Mesenchymal stem cell (in vitro differentiated cells and primary cell): ENCODE results near the gene SEMA3D.

Source experiments
- DNase-seq: peaks from one replicate; pipeline ENCODE4 v3.0.0-alpha.2; 2013
- H2AFZ ChIP-seq: one replicate; pipeline ENCODE4 v1.6.1; 2013; ENCODE audit warnings: low read depth, mild to moderate bottlenecking, control low read depth, inconsistent platforms, low read length, moderate library complexity
- H2AK5ac ChIP-seq: 2 replicates; pipeline ENCODE4 v1.6.1; 2013; ENCODE audit warnings: low read length, moderate library complexity, mild to moderate bottlenecking, inconsistent platforms; ENCODE audit not compliant: severe bottlenecking
- H2BK120ac ChIP-seq: one replicate; pipeline ENCODE4 v1.6.1; 2013; ENCODE audit warnings: low read depth, mild to moderate bottlenecking, inconsistent platforms, low read length, moderate library complexity
- H2BK12ac ChIP-seq, 2 experiments: one replicate each; pipeline ENCODE4 v1.6.1; 2013; ENCODE audit warnings: inconsistent platforms in 2 of 2, low read length in 2 of 2, mild to moderate bottlenecking in 2 of 2, moderate library complexity in 2 of 2, control low read depth in 1 of 2
- H2BK15ac ChIP-seq: one replicate; pipeline ENCODE4 v1.6.1; 2013; ENCODE audit warnings: mild to moderate bottlenecking, low read depth, inconsistent platforms; ENCODE audit not compliant: poor library complexity, severe bottlenecking
- H2BK5ac ChIP-seq: 2 replicates; pipeline ENCODE4 v1.6.1; 2013; ENCODE audit warnings: low read depth, mild to moderate bottlenecking, low read length, control low read depth, inconsistent platforms; ENCODE audit not compliant: poor library complexity, severe bottlenecking
- H3K14ac ChIP-seq, 2 experiments: one replicate each; pipeline ENCODE4 v1.6.1; 2013; ENCODE audit warnings: inconsistent platforms in 2 of 2, low read length in 2 of 2, control low read depth in 1 of 2, mild to moderate bottlenecking in 1 of 2, moderate library complexity in 1 of 2
- H3K18ac ChIP-seq, 2 experiments: one replicate each; pipeline ENCODE4 v1.6.1; 2013; ENCODE audit warnings: inconsistent platforms in 2 of 2, low read length in 2 of 2, control low read depth in 1 of 2, low read depth in 1 of 2, mild to moderate bottlenecking in 1 of 2
- H3K23ac ChIP-seq, 2 experiments: one replicate each; pipeline ENCODE4 v1.6.1; 2013; ENCODE audit warnings: inconsistent platforms in 2 of 2, low read length in 2 of 2, mild to moderate bottlenecking in 2 of 2, moderate library complexity in 2 of 2, control low read depth in 1 of 2
- H3K27ac ChIP-seq: 2 replicates; pipeline ENCODE4 v1.5.1; 2013; ENCODE audit warnings: mild to moderate bottlenecking, moderate library complexity, low read length, control low read depth, inconsistent platforms; ENCODE audit not compliant: poor library complexity, severe bottlenecking
- H3K27me3 ChIP-seq, 2 experiments: 2 replicates each; pipeline versions ENCODE4 v1.6.1 to v1.7.0; 2013; ENCODE audit warnings: low read length in 2 of 2, mild to moderate bottlenecking in 2 of 2, moderate library complexity in 2 of 2, control low read depth in 1 of 2, inconsistent platforms in 1 of 2; ENCODE audit not compliant: control insufficient read depth in 1 of 2, insufficient read depth in 1 of 2
- H3K36me3 ChIP-seq, 2 experiments: 2 replicates each; pipeline versions ENCODE4 v1.6.1 to v1.7.0; 2013; ENCODE audit warnings: low read length in 2 of 2, control low read depth in 1 of 2, inconsistent platforms in 1 of 2, low read depth in 1 of 2, mild to moderate bottlenecking in 1 of 2; ENCODE audit not compliant: insufficient read depth in 2 of 2, control insufficient read depth in 1 of 2
- H3K4ac ChIP-seq, 2 experiments: one replicate each; pipeline ENCODE4 v1.6.1; 2013; ENCODE audit warnings: inconsistent platforms in 2 of 2, low read length in 2 of 2, mild to moderate bottlenecking in 2 of 2, moderate library complexity in 2 of 2, control low read depth in 1 of 2, low read depth in 1 of 2
- H3K4me1 ChIP-seq: 2 replicates; pipeline ENCODE4 v1.6.1; 2013; ENCODE audit warnings: low read depth, low read length, control low read depth; ENCODE audit not compliant: control insufficient read depth, insufficient read depth
- H3K4me2 ChIP-seq: 2 replicates; pipeline ENCODE4 v1.6.1; 2013; ENCODE audit warnings: low read length, mild to moderate bottlenecking, inconsistent platforms; ENCODE audit not compliant: poor library complexity, severe bottlenecking
- H3K4me3 ChIP-seq, 2 experiments: 2 replicates each; pipeline versions ENCODE4 v1.5.1 to v1.7.0; 2013; ENCODE audit warnings: low read length in 2 of 2, mild to moderate bottlenecking in 2 of 2, control low read depth in 1 of 2, low read depth in 1 of 2; ENCODE audit not compliant: insufficient read depth in 1 of 2
- H3K79me1 ChIP-seq: replicated peaks from 2 replicates; pipeline ENCODE4 v1.6.1; 2013; ENCODE audit warnings: mild to moderate bottlenecking, control low read depth, low read length, inconsistent platforms; ENCODE audit not compliant: poor library complexity, severe bottlenecking
- H3K9ac ChIP-seq: 2 replicates; pipeline ENCODE4 v1.7.0; 2013; ENCODE audit warnings: mild to moderate bottlenecking, low read length, moderate library complexity
- H3K9me3 ChIP-seq: 2 replicates; pipeline ENCODE4 v1.7.0; 2013; ENCODE audit warnings: mild to moderate bottlenecking, low read length; ENCODE audit not compliant: control insufficient read depth
- H4K8ac ChIP-seq: one replicate; pipeline ENCODE4 v1.6.1; 2013; ENCODE audit warnings: inconsistent platforms, mild to moderate bottlenecking, low read length, moderate library complexity
- H4K91ac ChIP-seq: one replicate; pipeline ENCODE4 v1.6.1; 2013; ENCODE audit warnings: mild to moderate bottlenecking, low read length, inconsistent platforms
- WGBS: methylation state at CpG from one replicate; pipeline ENCODE4 v1.1.7; 2013; ENCODE audit warnings: mixed read lengths; 5-methylcytosine and 5-hydroxymethylcytosine counted together

The SEMA3D gene

DNA sequence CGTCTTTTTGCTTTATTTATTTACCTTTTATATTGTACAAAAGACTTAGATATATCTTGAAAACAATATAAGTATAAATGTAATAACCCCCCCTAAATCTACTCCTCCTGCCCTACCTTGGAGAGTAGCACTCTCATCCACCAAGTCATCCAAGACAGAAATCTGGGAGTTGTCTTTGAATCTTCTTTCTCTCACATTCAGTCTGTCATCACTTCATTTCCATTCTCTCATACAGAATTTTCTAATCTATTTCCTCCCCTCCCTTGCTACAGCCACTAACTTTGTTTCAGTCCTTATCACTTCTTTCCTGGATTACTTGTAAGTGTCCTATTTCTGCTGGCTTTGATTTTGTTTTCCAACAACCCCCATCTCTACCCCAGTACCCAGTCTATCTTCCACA is 170.6 kb downstream of the SEMA3D start:
- Histone ChIP-seq H3K27me3 (no peaks in the 10 kb centered on the region), H2BK15ac (no peak overlapping the region)

DNA sequence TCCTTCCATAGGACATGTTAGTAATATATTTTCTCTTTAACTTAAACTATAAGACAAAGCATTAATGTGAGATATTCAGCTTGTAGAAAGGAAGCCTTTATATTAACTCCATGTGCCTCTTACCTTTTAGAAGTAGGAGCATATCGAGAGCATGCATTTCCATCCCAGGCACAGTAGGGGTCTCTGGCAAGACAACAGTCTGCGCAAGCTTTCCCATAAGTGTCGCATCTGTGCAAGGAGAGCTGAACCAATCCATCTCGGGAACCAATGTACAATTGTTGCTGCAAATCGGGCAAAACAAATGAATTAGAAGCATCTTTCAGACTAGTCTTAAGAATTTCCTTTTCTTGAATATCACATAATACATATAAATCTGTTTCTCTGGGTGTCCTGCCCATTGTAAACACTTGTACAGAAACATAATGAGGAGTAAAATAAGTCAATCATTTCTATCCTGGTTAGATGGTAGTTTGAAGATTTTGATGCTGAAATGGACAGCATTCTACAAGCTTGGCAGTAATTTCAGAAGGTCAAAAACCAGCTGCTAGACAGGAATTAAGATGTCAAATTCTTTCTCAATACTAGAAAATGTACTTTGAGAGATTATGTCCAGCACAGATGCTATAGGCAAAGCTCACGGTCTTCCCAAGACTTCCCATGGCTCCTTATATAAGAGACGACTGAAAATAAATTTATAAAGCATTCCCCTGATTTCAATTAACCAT is 171.8 kb downstream of the SEMA3D start:
- Histone ChIP-seq H3K18ac (peak overlapping the region in 1 of 2 experiments; percentile 48), H3K27ac (no peak overlapping the region), H3K14ac (no peak overlapping the region), H2AK5ac (no peak overlapping the region), H2BK120ac (no peak overlapping the region), H2AFZ (no peak overlapping the region), H4K8ac (no peak overlapping the region), H2BK5ac (no peak overlapping the region), H3K4ac (no peak overlapping the region), H3K4me2 (peak overlapping the region; percentile 3), H2BK12ac (no peak overlapping the region), H3K4me1 (no peaks in the 10 kb centered on the region), H2BK15ac (no peak overlapping the region), H3K9me3 (no peaks in the 10 kb centered on the region), H3K27me3 (no peaks in the 10 kb centered on the region), H3K9ac (no peak overlapping the region), H3K23ac (no peak overlapping the region), H3K4me3 (no peak overlapping the region), H4K91ac (no peak overlapping the region), H3K79me1 (no peaks in the 10 kb centered on the region), H3K36me3 (no peaks in the 10 kb centered on the region)
- WGBS, result 87% methylated on average over 6 of the region's 7 CpGs
- no peak for DNase-seq

More for the DNA sequence above, 170.6 kb downstream of the SEMA3D start:
- no peak overlapping the region for H4K8ac ChIP-seq
- H3K4me3 ChIP-seq, result no peak overlapping the region
- no peak overlapping the region for H3K23ac ChIP-seq
- no peaks in the 10 kb centered on the region for H3K36me3 ChIP-seq
- no peaks in the 10 kb centered on the region for H3K79me1 ChIP-seq
- H2AFZ ChIP-seq, result no peak overlapping the region
- H2AK5ac ChIP-seq, result no peak overlapping the region
- H3K9me3 ChIP-seq, result no peaks in the 10 kb centered on the region
- H3K14ac ChIP-seq, result no peak overlapping the region
- H3K18ac ChIP-seq, result no peak overlapping the region
- no peak overlapping the region for H3K27ac ChIP-seq
- H3K4ac ChIP-seq, result no peak overlapping the region
- H4K91ac ChIP-seq, result no peak overlapping the region
- WGBS, result no CpG with 5 or more reads among the region's 1 CpG
- H3K4me1 ChIP-seq, result no peaks in the 10 kb centered on the region
- no peak for DNase-seq
- H2BK12ac ChIP-seq, result no peak overlapping the region
- H3K9ac ChIP-seq, result no peak overlapping the region
- no peak overlapping the region for H2BK5ac ChIP-seq
- H3K4me2 ChIP-seq, result no peak overlapping the region
- H2BK120ac ChIP-seq, result no peak overlapping the region

DNA sequence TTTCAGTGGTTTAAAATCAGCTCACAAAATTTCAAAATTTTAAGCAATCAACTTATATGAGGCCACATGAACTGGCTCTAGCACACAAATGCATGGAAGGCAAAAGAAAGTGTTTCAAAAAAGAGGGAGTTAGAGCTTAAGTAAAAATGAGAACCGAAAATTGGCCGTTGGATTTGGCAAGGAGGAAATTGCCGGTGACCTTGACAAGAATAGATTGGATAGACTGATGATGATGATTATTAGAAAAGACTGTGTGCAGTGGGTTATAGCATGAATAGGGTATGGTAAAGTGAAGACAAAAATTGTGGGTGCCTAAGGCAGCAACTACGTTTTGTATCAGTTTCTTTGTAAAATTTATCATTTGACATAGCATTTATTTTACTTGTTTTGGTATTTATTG is 175.7 kb downstream of the SEMA3D start:
- Histone ChIP-seq H3K36me3 (no peaks in the 10 kb centered on the region), H2AK5ac (no peak overlapping the region), H3K27me3 (no peaks in the 10 kb centered on the region), H3K23ac (no peak overlapping the region), H3K4me3 (no peak overlapping the region), H3K4me1 (no peaks in the 10 kb centered on the region), H3K18ac (no peak overlapping the region), H2BK12ac (no peak overlapping the region), H3K4me2 (no peak overlapping the region), H3K79me1 (no peaks in the 10 kb centered on the region), H2AFZ (no peak overlapping the region), H3K9me3 (no peaks in the 10 kb centered on the region), H2BK5ac (no peak overlapping the region), H2BK120ac (no peak overlapping the region), H2BK15ac (no peak overlapping the region), H4K91ac (no peak overlapping the region), H3K9ac (no peak overlapping the region), H3K27ac (no peak overlapping the region), H4K8ac (no peak overlapping the region), H3K4ac (no peak overlapping the region), H3K14ac (no peak overlapping the region)
- no peak for DNase-seq
- 93% methylated on average over 3 of the region's 4 CpGs for WGBS

DNA sequence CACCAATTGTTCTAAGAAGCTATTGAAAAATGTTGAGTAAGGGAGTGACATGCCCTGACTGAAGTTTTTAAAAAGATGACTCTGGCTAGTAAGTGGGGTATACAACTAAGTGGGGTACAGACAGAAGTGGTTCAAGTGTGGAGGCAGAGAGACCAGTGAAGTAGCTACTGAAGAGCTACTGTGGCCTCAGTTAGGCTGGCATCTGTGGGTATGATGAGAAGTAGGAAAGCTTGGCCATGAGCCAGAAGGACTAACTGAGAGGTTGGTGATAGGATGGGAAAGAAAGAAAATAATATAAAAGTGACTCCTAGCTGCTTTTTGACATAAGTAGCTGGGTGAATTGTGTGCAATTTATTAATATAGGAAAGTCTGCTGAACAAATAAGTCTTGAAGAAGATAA is 176.6 kb downstream of the SEMA3D start:
- Histone ChIP-seq H2BK12ac (no peak overlapping the region), H3K36me3 (no peaks in the 10 kb centered on the region), H2AFZ (no peak overlapping the region), H2BK5ac (no peak overlapping the region), H3K4me3 (no peak overlapping the region), H3K27me3 (no peaks in the 10 kb centered on the region), H3K9ac (no peak overlapping the region), H4K8ac (no peak overlapping the region), H3K27ac (no peak overlapping the region), H4K91ac (no peak overlapping the region), H3K4me1 (no peaks in the 10 kb centered on the region), H3K79me1 (no peaks in the 10 kb centered on the region), H3K18ac (no peak overlapping the region), H2AK5ac (no peak overlapping the region), H2BK15ac (no peak overlapping the region), H3K4me2 (no peak overlapping the region), H3K4ac (no peak overlapping the region), H3K23ac (no peak overlapping the region), H3K14ac (no peak overlapping the region), H2BK120ac (no peak overlapping the region), H3K9me3 (no peaks in the 10 kb centered on the region)
- DNase-seq, result no peak
